HEK293T (cell line): ENCODE data around the gene DDI1.

ENCODE experiments used
- ARNT ChIP-seq: fragments of 450-650 bp; IDR thresholded peaks from 2 replicates; pipeline ENCODE4 v1.6.1; 2017; ENCODE audit warnings: mild to moderate bottlenecking
- BHLHE40 ChIP-seq: fragments of 450-650 bp; IDR thresholded peaks from 2 replicates; pipeline ENCODE4 v1.6.1; 2016; ENCODE audit warnings: mild to moderate bottlenecking, moderate library complexity, borderline replicate concordance
- FOXK2 ChIP-seq: fragments of 450-650 bp; IDR thresholded peaks from 2 replicates; pipeline ENCODE4 v1.6.1; 2016; ENCODE audit warnings: mild to moderate bottlenecking
- FOXM1 ChIP-seq: fragments of 450-650 bp; IDR thresholded peaks from 2 replicates; pipeline ENCODE4 v1.6.1; 2017; ENCODE audit warnings: mild to moderate bottlenecking, borderline replicate concordance
- HDGF ChIP-seq: fragments of 450-650 bp; IDR thresholded peaks from 2 replicates; pipeline ENCODE4 v1.6.1; 2017; ENCODE audit warnings: antibody characterized with exemption, borderline replicate concordance
- L3MBTL2 ChIP-seq: fragments of 450-650 bp; conservative IDR thresholded peaks from 2 replicates; pipeline ENCODE4 v1.6.1; 2016; ENCODE audit warnings: mild to moderate bottlenecking
- LEF1 ChIP-seq: fragments of 450-650 bp; IDR thresholded peaks from 2 replicates; pipeline ENCODE4 v1.6.1; 2017; ENCODE audit warnings: mild to moderate bottlenecking, borderline replicate concordance
- NFRKB ChIP-seq: fragments of 450-650 bp; IDR thresholded peaks from 2 replicates; pipeline ENCODE4 v1.6.1; 2016; ENCODE audit warnings: mild to moderate bottlenecking, moderate library complexity
- SP1 ChIP-seq: fragments of 450-650 bp; IDR thresholded peaks from 2 replicates; pipeline ENCODE4 v1.6.1; 2017
- SUZ12 ChIP-seq: fragments of 450-650 bp; IDR thresholded peaks from 2 replicates; pipeline ENCODE4 v1.6.1; 2016; ENCODE audit warnings: mild to moderate bottlenecking
- ZNF384 ChIP-seq: fragments of 450-650 bp; IDR thresholded peaks from 2 replicates; pipeline ENCODE4 v1.6.1; 2016

- TF ChIP-seq SUZ12, result no peak
- TF ChIP-seq LEF1, result no peak
- TF ChIP-seq FOXM1, result no peak
- no peak for TF ChIP-seq FOXK2
- TF ChIP-seq BHLHE40, result no peak
- no peak for TF ChIP-seq ARNT
- TF ChIP-seq SP1, result no peak
- no peak for TF ChIP-seq ZNF384
- no peak for TF ChIP-seq HDGF
- no peak for TF ChIP-seq L3MBTL2
- no peak for TF ChIP-seq NFRKB
Observed at GRCh38 chr11:104078245-104078644, 41.8 kb downstream of the DDI1 start.
